GM19452 (cell line): ENCODE measurements around the gene THYN1.
A peak's percentile ranks its signal among the peaks of the same experiment; 100 is the strongest.

Experiments
- ATAC-seq: cut with Tn5 transposase; IDR thresholded peaks from one replicate; pipeline ENCODE4 v1.9.1; 2021; ENCODE audit not compliant: unreplicated experiment

Gene THYN1

DNA sequence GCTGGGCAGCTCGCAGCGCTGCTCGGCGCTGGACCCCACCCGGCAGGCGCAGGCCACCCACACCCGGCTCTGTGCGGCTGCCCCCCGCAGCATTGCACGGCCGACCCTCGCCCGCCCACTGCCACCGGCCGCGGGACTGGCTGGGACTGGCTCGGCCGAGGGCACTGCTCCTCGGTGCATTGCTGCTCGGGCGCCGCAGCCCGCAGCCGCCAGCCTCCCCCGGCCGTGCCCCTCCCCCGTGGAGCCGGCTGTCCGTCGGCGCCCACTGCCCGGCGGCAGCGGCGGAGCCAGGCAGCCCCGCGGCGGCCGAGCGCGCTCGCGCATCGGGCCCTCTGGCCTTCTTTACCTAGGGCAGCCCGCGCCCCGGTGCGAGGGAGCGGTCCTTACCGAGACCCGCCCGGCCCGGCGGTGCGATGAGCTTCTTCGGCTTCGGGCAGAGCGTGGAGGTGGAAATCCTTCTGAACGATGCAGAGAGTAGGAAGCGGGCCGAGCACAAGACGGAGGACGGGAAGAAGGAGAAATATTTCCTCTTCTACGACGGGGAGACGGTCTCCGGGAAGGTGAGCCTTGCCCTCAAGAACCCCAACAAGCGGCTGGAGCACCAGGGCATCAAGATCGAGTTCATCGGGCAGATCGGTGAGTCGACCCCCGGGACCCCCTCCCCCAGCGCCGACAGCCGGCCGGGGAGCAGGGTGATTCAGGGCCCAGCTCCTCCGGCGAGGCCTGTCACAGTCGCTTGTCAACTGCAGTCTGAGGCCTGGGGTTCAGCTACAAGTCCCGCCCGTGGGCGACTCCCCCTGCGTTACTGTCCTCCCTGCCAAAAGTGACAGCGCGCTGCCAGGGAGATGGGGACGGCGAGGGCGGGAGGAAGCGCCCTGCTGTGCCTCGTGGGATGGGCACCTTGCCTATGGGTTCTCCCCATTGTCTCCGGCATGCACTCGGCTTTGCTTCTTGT, 28.2 kb downstream of the THYN1 start:
- ATAC-seq, result peak; percentile 24

DNA sequence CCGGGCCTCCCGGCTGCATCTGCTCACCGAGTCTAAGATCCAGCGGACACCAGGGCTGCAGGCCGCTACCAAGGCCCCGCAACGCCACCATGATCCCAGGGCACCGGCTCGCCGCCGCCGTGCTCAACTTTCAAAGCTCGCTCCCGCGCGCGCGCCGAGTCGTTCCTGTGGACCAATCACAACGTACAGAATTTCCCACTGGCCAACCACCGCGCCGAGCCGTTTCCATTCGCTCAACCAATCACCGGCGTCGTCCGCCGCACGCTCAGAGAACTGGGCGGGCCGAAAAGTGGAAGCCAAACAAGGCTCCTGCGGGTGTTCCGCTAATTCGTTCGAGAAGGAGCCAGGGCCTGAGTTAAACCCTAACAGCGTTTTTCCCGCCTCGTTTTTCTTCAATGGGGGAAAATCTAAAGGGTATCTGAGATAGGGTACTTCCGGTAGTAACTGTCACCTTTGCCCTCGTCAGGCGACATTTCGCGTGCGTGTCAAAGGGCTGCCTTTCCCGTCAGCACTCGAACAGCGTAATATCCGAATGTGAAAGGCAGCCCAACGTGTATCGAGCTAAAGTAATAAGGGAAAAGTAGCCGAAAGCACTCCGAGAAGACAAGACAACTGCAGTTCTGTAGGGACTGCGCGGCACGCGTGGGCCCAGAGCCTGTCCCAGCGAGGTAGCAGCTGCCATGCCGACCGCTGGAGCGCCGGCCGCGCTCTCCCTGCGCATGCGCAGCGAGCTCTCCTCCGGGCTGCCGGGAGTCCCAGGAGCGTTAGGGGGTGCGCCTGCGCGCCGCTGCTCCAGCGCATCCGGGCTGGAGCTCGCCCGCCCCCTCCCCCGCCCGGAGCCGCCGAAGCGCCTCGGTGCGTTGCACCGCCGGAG, 29.1 kb downstream of the THYN1 start, which contains the start of the genes NCAPD3 and VPS26B:
Gene NCAPD3, minus strand, starts transcription at position 132 of the 874 bp plus-strand sequence. Its CDS starts 41 bp downstream, at position 91.
Gene VPS26B, plus strand, starts transcription at position 836 of the 874 bp plus-strand sequence. CDS start 452 bp downstream, outside the sequence.
- peak; percentile 74 for ATAC-seq

DNA sequence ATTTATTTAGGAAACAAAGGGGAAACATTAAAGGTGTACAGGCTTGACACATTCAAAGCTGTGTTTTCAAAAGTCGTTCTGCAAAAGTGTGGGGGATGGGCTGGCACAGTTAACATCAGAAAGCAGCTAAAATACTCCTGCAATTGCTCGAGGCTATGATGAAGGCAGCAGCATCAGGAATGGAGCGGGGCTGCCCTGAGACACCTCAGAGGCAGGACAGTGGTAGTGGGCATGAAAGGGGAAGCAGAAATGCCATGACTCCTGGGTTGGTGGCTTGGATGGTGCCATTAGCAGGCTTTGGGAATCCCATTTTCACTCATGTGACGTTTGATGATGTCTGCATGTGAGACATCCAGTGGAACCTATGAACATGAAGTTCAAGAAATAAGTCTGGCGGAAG, 30.0 kb downstream of the THYN1 start:
- no peak for ATAC-seq

DNA sequence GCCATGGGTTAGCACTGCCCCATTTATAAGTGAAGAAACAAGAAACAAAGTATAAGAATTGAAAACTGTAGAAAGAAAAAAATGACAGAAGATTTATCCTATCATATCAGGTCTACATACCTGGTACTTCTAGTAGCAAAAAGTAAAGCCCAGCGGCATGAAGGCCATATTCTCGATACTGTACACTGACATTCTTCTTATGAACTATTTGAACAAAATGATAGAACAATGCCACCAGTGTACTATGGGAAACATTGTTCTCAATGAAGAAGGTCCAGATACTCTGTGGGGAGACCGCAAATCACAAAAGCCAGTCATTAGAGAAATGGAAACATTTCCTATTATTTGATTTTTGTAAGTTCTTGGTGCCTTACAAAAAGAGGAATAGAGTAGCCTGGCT, 36.3 kb downstream of the THYN1 start:
- no peak for ATAC-seq

DNA sequence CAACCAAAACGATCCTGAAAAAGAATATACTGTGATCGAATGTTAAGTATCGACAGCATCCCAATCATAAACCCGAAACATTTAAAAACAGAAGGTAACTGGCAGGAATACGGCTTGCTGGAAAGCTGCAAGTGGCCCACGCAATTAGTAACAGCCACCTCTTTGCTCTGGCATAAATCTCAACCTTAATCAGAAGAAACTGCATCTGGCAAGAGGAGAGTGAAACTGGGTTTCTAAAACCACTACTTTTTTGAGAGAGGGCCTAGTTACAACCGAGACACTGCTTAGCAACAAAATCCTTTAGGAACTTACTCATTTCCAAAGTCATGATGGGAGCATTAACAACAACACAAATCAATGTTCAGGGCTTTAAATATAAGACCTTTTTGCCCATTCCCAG, 37.3 kb downstream of the THYN1 start:
- no peak for ATAC-seq

DNA sequence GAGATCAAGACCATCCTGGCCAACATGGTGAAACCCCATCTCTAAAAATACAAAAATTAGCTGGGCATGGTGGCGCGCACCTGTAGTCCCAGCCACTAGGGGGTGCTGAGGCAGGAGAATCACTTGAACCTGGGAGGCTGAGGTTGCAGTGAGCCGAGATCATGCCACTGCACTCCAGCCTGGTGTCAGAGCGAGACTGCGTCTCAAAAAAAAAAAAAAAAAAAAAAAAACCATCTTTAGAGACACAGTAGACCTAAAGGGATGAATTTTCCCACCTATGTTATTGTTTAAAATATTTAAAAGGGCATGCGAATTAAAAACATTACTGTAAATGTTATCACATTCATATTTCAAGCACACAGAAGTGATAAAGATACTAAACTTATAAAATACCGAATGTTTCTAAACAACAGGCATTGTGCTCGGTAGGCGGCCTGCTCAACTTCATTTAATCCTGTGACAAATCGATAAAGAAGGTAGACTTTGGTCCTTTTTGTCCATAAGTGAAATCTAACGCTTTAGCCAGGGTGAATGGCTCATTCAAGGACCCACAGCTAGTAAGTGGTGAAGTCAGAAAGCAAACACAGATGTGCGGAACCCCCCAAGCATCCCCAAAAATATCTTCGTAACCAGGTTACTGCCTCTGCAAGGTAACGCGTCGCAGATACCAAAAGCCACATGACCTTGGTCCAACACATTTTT, 45.5 kb downstream of the THYN1 start:
- ATAC-seq, result no peak

DNA sequence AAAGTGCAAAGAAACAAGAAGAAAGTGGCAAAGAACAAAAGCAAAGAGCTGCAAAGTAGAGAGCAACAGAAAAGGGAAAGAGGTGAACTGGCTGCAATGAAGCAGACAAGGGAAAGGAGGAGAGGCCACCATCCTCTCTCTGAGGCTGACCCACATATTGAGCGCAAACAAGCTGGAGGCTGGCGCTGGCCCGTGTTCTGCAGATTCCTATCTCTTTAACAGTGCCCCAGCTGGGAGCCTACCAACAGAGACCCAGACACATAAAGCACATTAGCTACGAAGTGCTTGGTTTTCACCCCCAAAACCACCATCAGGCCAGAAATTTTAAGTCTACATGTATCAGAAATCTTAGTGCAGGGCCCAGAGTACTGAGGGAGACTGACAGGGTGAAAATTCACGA, 47.0 kb downstream of the THYN1 start:
- no peak for ATAC-seq

DNA sequence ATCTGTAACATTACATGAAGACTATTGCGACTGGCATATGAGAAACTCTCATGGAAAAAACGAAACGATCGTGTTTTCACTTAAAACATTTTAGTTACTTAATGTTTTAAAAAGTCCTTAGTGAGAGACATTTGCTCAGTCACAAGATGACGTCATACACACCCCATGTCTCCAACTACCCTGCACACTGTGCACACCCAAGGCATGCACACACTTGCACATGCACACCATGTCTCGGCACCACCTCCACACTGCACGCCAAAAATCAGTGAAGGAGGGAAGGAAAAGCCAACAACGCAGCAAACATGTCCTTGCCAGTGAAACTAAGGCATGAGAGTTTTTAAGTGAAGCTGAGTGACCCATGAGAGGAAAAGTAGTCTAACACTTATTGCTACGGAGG, 47.4 kb downstream of the THYN1 start:
- ATAC-seq, result no peak

DNA sequence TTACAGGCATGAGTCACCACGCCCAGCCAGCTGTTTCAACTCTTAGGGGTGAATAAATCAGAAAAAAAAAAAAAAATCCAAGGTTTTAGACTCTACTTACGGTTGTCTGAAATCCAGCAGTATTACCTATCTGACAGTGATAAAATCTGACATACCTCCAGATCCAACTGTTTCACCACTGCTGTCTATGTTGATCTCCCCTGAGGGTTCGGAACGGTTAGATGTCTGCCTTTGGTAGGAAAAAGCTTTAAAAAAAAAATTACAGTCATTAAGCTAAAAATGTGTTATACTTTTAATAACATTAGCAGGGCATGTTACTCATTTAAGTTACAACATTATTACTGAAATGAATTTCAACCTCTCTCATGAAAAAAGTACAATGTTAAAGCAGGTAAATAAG, 50.5 kb downstream of the THYN1 start:
- ATAC-seq, result no peak

DNA sequence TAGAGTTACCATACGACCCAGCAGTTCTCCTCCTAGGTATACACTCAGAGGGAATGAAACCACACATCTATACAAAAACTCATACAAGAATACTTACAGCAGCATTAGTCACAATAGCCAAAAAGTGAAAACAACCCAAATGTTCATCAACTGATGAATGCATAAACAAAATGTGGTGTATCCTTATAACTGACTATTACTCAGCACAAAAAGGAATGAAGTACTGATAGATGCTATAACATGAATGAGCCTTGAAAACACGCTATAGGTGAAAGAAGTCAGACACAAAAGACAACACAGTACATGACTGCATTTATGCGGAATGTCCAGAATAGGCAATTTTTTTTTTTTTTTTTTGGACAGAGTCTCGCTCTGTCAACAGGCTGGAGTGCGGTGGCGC, 52.5 kb downstream of the THYN1 start:
- no peak for ATAC-seq

DNA sequence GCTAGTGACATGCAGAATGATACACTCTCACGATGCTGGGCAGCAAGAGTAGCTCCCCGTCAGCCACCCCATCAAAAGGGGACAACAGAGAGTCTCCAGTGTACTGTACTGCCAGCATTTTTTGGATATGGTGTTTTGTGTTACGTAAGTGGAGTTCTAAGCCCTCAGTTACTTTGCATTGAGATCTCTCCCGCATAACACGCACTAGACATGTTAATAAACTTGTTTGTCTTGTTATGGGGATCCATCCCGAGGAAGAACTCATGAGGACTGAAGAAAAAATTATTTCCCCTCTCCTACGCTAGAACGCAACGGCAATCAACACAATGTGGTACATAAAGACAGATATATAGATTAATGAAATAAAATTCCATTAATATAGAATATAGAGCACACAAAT, 53.6 kb downstream of the THYN1 start:
- no peak for ATAC-seq
